Fibroblast of peridontal ligament (primary cell): ENCODE measurements around the gene ARHGEF17.

Source experiments
- DNase-seq: peaks from one replicate; pipeline ENCODE4 v3.0.0-alpha.2; 2010; ENCODE audit errors: extremely low read depth

The ARHGEF17 gene

GRCh38 chr11:73331138-73331916, 23.3 kb downstream of the ARHGEF17 start:
- DNase-seq = no peak

DNA sequence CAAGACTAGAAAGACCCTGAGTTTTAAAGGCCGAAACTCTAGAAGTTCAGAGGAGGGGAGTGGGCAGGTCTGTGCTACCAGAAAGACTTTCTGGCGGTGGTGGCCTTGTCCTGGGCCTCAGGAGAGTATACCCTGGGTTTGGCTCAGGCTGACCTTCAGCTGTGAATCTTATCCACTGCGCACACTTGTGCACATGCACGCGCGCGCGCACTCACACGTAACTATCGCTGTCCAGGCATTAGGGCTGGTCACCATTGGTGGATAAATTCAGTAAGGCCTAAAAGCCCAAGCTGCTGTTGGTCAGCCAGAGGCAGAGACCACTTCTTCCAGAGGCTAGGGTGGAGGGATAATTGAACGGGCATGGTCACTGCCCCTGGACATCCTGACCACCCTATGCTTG, 25.1 kb downstream of the ARHGEF17 start:
- DNase-seq = no peak

- no peak for DNase-seq
These were observed 25.7 kb downstream of the ARHGEF17 start for GRCh38 chr11:73333640-73334383.

DNA sequence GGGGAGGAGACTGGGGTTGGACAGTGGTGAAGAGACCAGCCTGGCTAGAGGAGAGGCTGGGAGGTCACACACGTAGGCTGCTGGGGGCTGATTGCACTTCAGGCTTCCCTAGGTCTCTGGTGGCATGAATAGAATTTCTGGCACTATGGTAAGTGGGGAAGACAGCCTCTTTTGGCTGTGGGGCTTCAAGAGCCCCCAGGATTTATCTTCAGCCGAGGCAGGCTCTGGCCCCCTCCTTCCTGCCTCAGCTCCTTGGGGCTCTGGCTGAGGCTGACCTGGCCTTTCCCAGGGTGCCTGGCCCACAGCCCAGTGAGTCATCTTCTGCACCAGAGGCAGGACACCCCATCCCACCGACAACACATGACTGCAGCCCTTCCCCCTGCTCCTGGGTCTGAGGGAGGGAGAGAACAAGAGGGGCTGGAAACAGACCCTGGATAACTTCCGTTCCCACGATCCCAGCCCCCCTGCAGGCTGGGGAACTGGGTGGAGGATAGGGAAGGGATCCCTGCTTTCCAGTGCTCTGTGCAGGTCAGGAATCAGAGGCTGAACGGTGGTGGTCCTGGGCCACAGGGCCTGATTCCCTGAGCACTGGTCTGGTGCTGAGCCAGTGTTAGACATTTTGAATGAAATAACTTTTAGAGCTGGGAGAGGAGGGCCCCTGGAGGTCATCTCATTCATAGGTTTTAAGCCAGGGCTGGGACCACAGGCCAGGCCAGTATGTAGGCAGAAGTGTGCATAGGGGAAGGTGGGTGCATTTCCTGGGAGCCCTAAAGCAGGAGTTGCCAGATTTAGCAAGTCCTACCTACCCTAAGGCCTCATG, 26.5 kb downstream of the ARHGEF17 start:
- peak; percentile 72 for DNase-seq

DNA sequence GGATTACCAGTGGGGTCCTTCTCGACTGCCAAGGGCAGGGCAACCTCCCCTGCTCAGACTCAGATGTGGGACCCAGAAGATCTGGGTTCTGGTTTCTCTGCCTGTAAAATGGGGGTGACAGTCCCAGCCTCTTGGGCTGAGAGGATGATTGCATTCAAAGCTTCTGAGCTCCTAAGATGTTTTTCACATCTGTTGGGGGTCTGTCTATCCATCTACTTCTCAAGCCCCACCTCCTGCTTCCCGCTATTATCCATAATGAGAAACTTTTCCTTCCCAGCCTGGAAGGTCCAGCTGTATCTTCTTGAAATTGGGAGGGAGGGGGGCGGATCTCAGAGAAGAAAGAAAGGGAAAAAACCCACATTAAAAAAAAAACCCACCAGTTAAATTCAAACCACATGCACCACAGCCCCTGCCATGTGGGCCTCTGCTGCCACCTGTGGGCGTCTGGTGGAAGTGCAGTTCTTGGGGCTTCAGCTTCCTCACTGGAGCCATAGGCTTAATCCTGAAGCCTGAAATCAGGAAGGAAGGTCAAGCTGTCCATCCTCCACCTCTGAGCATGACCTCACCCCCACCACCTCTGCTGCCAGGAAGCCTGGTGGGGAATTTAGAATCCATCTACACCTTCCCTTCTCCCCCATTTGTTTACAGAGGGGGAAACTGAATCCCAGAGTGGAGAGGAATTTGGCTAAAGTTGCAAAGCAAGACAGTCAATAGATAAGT, 27.3 kb downstream of the ARHGEF17 start:
- peak; percentile 91 for DNase-seq

GRCh38 chr11:73337846-73338245, 29.8 kb downstream of the ARHGEF17 start:
- DNase-seq = no peak

DNA sequence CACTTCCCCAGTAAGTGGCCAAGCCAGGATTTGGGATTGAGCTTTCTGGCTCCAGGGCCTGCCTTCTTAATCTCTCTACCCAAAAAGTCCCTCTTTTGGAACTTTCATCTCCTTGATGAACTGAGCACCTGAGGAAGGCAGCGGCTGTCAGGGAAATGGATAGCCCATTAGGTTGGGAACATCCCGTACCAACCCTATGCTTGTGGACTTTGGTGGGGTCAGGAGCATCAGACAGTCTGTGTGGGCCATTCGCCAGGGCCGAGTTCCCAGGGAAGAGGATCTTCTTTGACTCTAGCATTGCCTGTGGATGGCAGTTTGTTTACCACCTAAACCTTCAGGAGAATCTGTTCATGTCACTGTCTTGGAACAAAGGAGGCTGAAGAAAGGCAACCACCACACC, 30.2 kb downstream of the ARHGEF17 start:
- no peak for DNase-seq

- no peak for DNase-seq
These were observed 32.1 kb downstream of the ARHGEF17 start for GRCh38 chr11:73340164-73340563.

GRCh38 chr11:73342633-73343032, 34.6 kb downstream of the ARHGEF17 start:
- no peak for DNase-seq

- no peak for DNase-seq
These were observed 35.2 kb downstream of the ARHGEF17 start for GRCh38 chr11:73343076-73343873.

DNA sequence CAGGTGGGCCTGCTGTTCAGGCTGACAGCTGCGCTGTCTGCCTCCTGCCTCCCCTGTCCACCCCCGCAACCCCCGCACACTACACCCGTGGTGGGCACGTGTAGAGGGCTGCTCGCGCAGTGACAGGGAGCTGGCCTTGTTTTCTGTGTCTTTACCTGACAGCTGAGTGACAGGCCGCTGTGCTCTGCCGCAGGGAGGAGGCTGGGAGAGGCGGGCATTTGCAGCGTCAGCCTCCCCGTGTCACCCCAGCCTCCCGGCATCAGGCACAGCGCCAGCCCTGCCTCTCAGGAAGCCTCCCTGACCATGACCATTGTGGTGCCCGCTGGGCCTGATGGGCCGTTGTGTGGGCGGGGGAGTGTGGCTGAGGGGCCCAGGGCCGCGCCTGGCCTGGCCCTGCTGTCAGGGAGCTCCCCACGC, 36.1 kb downstream of the ARHGEF17 start:
- DNase-seq = no peak

DNA sequence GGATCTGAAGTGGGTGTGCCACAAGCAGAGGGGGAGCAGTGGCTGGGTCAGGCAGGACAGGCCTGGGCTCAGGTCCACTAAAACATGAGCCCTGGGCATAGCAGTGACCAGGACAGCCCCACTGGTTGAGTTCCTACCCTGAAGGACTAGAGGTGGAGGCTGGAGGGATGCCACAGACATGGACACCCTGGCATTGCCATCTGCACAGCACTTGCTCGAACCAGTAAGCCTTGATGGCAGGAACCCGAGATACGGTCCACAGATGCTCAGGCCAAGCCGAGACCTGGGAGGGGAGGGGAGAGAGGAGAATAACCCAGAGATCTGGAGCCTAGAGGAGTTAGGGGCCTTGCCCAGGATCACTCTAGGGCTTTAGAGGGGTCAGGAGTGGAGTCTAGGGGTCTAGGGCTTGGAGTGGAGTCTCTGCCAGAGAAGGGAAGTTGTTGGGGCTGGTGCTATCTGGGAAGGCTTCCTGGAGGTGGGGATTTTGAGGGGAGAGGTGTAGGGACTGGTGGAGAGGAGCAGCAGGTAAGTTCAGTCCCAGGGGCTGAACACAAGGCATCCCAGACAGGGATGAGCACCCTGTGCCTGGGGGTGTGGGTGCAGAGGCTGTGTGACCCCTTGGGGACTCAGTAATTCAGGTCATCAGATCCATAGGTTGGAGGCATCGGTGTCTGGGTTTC, 37.5 kb downstream of the ARHGEF17 start:
- no peak for DNase-seq

GRCh38 chr11:73346186-73346935, 38.3 kb downstream of the ARHGEF17 start:
- DNase-seq = no peak

DNA sequence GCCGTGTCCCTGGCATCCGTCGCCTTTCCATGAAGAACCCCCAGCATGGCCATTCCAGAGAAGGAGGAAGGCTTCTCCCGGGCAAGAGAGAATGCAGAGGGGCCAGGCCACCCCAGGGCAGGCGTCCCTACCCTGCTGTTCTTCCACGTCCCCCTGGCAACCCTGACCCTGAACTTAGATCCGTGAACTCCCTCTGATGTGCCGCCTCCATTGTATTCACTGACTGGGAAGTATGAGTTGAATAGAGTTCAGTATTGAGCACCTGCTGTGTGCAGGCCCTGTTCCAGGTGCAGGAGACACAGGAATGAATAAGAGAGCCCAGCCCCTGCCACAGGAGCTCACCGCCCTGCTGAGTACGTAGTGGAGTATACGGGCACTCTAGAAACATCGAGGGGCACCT, 39.0 kb downstream of the ARHGEF17 start:
- no peak for DNase-seq

GRCh38 chr11:73348838-73349237, 40.8 kb downstream of the ARHGEF17 start:
- DNase-seq = no peak

- DNase-seq = no peak
These were observed 41.6 kb downstream of the ARHGEF17 start for GRCh38 chr11:73349633-73350032.

DNA sequence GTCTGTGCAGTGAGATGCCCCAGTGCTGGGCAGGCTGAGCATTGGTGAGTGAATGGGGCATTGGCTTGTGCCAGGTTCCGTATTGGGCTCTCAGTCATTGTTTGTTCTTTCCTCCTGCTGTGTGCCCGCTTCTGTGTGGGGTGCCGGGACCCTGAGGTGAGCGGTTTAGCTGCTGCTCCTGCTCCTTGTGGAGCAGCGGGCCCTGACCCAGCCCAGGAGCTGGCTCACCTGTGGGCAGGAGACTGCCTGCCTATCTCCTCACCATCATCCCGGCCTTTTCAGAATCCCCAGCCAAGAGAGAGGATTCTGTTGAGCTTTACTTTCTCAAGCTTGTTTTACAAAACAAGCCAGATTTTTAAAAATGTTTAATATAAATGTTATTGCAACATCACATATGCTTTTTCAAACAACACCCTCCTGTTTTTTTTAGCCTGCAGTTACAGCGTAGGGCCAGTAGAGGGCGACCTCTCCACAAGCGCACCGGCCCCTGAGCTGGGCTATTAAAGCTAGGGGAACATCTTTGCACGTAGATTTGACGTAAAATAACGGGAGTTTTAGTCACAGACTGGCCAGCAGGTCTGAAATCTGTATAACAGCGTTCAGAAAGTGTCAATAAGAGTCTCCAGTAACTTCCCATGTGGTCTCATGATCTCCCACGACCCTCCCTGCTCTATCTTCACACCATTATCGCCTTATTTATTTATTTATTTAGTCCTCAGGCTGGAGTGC, 43.0 kb downstream of the ARHGEF17 start:
- DNase-seq = peak; percentile 86

DNA sequence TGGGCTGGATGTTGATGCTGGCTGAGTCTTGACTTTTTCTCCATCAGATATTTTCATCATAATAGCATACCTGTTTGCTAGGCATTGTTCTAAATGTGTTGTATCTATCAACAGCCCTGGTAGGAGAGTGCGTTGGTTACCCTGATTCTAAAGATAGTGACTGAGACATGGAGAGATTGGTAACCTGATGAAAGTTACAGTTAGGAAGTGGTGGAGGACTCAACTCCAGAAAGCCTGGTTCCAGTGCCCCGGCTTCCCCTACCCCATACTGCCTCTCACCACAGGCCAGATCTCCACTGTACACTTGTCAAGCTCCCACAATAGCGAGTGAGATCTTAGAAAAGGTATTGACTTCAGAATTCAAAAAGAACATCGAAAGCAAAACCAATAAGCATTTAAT, 45.3 kb downstream of the ARHGEF17 start:
- DNase-seq = no peak

DNA sequence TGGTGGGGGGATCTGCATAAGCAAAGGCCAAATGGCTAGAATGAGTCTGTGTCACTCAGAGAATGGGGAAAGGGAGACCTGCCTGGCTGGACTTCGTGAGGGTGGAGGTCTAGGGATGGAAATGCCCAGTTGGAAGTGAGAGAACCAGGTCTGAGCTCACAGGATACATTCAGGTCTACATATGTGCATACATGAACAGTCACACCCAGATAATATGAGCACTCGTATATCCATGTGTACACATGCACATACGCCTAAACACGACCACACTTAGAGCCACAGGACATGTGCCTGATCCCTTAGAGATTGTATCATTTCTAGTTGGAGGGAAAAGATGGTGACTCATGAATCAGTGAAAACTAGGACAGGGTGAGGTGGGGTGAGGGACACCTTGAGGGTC, 47.0 kb downstream of the ARHGEF17 start:
- no peak for DNase-seq
